ENCODE measurements around the gene LRRC14B. TPM values are rescaled to one million over a fixed set of nuclear protein-coding genes. Genes with fewer than 3 reads are reported as not detected.

LRRC14B gene
- total and polyA plus RNA-seq, 2 donors: 0.58 TPM; not detected in 1

DNA sequence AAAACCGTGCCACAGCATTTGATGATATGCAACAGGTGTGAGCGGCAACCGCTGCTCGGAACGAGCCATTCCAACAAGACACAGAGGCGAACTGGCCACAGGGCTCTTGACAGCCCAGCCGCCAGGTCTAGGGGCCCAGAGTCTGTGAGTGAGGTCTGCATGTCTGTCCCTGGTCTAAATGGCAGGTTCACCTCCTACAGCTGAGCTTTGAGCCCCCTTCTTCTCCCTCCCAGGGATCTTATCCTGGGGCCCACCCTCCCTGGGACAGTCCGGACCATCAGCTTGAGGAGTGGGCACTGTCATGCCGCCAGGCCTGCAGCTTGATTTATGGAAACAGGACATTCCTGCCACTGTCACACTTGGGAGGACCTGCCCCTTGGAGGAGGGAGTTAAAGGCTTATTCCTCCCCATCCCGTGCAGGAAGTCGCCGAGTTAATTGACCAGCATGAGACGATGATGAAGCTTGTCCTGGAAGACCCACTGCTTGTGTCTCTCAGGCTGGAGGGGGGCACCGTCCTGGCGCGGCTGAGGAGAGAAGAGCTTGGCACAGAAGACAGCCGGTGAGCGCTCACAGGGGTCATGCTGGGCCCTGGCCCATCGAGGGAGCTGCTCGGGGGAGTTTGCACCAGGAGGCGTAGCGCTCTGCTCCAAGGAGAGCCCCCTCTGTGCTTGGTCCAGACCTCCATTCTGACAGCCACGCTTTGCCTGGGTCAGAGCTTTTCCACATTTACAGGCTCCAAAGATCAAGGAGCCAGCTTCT lies 35.5 kb upstream of the LRRC14B start:
- H3K36me3 ChIP-seq (ENCODE audit: insufficient read depth): no peaks in the 10 kb centered on the region
- no peak for DNase-seq (ENCODE audit: extremely low spot score)
- no peaks in the 10 kb centered on the region for H3K4me1 ChIP-seq (ENCODE audit: insufficient read depth)
- H3K27ac ChIP-seq (ENCODE audit: low read depth): no peak overlapping the region
- no peak overlapping the region for H3K4me3 ChIP-seq (ENCODE audit: low read depth, low read length)
- 80% methylated on average over 23 of the region's 23 CpGs for WGBS

DNA sequence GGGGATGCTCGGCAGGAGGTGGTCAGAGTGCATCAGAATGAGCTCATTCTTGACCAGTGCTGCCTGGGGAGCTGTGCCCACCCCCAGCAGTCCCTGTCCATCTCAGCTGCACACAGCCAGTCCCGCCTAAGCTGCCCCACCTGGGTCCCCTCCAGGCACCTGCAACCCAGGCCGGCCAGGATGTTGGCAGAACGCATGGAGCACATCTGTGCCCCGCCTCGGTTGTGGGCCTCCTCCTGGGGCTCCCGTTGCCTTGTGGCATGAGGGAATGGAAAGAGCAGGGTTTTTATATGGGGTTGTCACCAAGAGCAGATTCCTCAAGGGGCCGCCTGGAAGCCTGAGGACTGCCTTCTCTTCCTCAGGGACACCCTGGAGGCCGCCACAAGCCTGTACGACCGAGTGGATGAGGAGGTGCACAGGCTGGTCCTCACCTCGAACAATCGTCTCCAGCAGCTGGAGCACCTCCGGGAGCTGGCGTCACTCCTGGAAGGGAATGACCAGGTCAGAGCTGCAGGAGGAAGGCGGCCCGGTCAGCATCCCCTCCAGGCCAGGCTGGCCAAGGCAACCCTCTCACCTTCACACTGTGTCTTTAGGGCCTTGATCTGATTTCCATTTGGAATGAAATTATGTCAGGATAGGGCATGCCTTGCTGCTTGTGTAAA lies 34.8 kb upstream of the LRRC14B start:
- H3K4me1 ChIP-seq (ENCODE audit: insufficient read depth): no peaks in the 10 kb centered on the region

DNA sequence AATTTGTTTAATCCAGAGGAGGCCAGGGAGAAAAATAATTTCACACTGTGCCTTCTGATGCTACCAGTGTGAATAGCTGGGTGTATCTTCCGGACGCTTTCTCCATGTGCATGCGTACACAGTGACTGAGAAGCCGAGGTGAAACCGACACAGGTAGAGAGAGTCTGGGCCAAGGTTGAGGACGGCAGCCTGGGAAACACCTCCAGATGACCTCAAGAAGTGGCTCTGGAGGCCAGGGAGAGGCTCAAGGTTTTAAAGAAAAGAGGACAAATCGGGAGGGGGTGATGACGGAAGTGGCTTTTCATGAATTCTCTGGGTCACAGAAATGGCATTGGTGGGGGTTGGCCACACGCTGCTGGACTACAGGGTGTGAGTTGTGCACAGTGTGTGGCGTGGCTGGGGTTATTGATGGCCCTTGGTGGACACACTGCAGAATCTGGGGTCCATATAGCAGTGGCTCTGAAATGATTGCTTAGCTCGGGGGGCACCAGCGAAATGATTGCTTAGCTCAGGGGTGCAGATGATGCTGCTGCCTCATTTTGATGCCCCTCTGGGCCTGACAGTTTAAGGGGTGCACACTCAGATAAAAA lies 34.1 kb upstream of the LRRC14B start:
- Histone ChIP-seq H3K27ac (ENCODE audit: low read depth) (no peak overlapping the region), H3K4me3 (ENCODE audit: low read depth, low read length) (no peak overlapping the region), H3K36me3 (ENCODE audit: insufficient read depth) (no peaks in the 10 kb centered on the region), H3K4me1 (ENCODE audit: insufficient read depth) (no peaks in the 10 kb centered on the region)
- no peak for DNase-seq (ENCODE audit: extremely low spot score)
- 95% methylated on average over 12 of the region's 12 CpGs for WGBS

More for the DNA sequence above, 34.8 kb upstream of the LRRC14B start:
- H3K27ac ChIP-seq (ENCODE audit: low read depth): no peak overlapping the region
- WGBS: 89% methylated on average over 17 of the region's 17 CpGs
- H3K36me3 ChIP-seq (ENCODE audit: insufficient read depth): no peaks in the 10 kb centered on the region
- DNase-seq (ENCODE audit: extremely low spot score): no peak
- no peak overlapping the region for H3K4me3 ChIP-seq (ENCODE audit: low read depth, low read length)

DNA sequence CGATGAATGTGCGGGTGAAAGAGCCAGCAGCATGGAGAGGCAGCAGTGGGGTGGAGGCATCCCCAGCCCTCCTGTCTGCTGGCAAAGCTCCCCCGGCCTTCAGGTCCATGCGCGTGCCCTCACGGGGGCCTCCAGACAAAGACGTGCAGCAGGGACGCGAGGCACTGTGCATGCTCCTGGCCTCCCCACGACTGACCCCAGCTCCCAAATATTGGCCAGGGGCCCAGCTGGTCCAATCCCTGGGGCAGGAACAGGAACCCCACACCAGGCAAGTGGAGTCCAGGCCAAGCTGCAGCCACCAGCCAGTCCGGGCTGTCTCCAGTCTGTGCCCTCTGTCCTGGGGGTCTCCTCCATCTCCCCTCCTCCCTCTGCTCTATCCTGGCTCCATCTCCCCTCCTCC lies 33.5 kb upstream of the LRRC14B start:
- Histone ChIP-seq H3K4me3 (ENCODE audit: low read depth, low read length) (no peak overlapping the region), H3K36me3 (ENCODE audit: insufficient read depth) (no peaks in the 10 kb centered on the region), H3K4me1 (ENCODE audit: insufficient read depth) (no peaks in the 10 kb centered on the region), H3K27ac (ENCODE audit: low read depth) (no peak overlapping the region)
- DNase-seq (ENCODE audit: extremely low spot score): no peak
- WGBS: 81% methylated on average over 11 of the region's 11 CpGs

DNA sequence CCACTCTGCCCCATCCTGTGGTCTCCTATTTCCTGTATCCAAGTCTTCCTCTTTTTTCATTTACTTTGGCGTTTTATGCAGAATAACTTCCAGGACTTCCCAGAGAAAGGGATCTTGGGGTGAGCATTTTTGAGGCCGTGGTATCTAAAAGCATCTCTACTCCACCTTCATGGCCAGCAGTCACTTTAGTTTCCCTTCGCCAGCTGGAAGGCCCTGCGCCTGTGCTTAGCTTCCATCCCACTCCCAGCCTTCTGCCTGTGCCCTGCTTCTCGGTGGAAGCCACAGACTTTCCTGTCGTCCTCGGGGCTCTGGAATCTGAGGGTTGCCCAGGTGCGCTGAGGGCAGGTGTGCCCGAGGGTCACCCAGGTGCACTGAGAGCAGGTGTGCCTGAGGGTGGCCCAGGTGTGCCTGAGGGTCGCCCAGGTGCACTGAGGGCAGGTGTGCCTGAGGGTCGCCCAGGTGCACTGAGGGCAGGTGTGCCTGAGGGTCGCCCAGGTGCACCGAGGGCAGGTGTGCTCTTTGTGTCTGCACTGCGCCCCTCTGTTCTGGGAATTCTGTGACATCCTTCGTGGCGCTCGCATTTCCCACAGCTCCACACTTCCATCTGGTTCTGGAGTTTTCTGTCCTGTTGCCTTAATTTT lies 32.4 kb upstream of the LRRC14B start:
- Histone ChIP-seq H3K36me3 (ENCODE audit: insufficient read depth) (no peaks in the 10 kb centered on the region), H3K27ac (ENCODE audit: low read depth) (no peak overlapping the region), H3K4me1 (ENCODE audit: insufficient read depth) (no peaks in the 10 kb centered on the region), H3K4me3 (ENCODE audit: low read depth, low read length) (no peak overlapping the region)
- WGBS: 84% methylated on average over 17 of the region's 17 CpGs
- DNase-seq (ENCODE audit: extremely low spot score): no peak

DNA sequence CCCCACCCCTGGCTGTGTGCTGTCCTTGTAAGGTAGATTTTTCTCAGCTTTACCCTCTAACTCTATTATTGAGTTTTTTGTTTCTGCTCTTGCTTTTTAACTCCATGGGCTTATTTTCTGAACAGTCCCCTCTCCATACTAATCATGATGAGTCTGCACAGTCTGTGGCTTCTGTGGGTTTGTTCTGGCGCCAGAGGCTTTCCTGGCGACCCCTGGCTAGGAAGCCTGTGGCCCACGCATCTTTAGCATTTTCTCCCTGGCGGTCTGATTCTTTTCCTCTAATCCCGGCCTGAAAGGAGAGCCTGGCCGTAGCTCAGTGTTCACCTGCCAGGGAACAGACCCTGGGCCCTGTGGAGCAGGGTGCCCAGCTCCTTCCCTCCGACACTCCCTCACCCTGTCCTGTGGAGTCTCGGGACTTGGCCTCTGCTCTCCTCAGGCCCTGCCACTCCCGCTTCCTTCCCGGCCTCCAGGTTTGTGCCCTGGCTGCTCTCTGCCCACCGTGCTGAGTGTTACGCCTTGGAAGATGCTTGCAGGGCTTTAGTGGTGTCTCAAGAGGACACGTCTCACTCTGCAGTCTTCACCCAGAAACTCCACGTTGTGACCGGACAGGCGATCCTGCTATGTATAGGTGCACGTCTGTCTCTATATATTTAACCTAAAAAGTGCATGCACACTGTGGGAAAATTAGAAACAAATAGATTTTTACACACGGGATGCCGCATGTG lies 31.7 kb upstream of the LRRC14B start:
- 79% methylated on average over 19 of the region's 19 CpGs for WGBS
- no peak for DNase-seq (ENCODE audit: extremely low spot score)

DNA sequence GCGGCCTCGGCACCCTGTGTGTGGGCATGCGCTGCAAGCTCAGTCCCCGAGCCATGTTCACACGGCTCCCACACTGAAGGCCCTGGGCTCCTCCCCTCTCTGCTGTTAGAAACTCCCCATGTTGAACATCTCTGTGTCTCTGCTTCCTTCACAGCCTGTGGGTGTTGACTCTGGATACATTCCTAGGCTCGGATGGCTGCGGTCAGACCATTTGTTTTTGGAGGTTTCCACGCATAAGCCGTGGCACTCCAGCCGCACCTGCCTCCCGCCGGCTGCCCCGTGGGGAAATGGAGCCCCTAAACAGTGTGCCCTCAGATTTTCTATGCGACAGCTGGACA lies 31.2 kb upstream of the LRRC14B start:
- no peak for DNase-seq (ENCODE audit: extremely low spot score)
- Histone ChIP-seq H3K4me3 (ENCODE audit: low read depth, low read length) (no peak overlapping the region), H3K36me3 (ENCODE audit: insufficient read depth) (no peaks in the 10 kb centered on the region), H3K27ac (ENCODE audit: low read depth) (no peak overlapping the region), H3K4me1 (ENCODE audit: insufficient read depth) (no peaks in the 10 kb centered on the region)
- WGBS: 82% methylated on average over 14 of the region's 14 CpGs

More for the DNA sequence above, 31.7 kb upstream of the LRRC14B start:
- no peaks in the 10 kb centered on the region for H3K4me1 ChIP-seq (ENCODE audit: insufficient read depth)
- no peak overlapping the region for H3K27ac ChIP-seq (ENCODE audit: low read depth)
- H3K4me3 ChIP-seq (ENCODE audit: low read depth, low read length): no peak overlapping the region
- H3K36me3 ChIP-seq (ENCODE audit: insufficient read depth): no peaks in the 10 kb centered on the region

DNA sequence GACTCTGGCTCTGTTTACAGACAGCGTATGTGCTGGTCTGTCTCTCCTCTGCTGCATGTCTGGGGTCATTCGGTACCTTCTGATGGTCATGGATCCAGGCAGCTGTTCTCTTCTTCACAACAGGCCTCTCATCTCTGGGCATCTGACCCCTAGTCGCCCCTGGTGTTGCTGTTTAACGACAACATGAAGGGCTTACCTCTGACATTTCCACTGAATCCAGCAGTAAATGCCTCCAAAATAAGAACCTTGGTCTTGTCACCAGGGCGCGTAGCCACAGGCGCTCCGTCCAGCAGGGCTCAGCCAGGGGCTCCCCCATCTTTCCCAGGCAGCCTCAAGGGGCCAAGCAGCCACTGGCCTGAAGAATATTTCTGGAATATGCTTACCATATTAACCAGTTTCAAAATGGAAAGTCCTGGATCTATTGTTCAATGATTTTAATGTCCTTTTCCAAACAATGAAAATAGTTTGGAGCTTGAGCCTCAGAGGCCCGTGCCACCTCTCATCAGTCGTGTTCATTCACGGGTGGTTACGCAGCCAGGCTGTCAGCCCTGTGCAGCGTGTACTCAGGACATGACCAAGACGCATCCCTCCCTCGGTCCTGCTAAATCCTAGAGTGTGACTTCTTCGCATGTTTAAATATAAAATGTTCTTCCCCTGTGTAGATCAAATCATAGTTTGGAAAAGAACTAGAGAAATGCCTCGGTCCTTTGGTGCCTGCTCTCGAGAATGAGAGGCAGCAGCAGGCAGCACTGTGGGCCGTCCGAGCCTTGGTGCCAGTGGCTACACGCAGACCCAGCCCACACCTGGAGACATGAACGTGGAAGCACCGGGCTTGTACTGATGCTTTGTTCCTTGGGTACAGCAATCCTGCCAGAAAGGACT lies 30.1 kb upstream of the LRRC14B start:
- Histone ChIP-seq H3K36me3 (ENCODE audit: insufficient read depth) (no peaks in the 10 kb centered on the region), H3K4me1 (ENCODE audit: insufficient read depth) (no peaks in the 10 kb centered on the region), H3K4me3 (ENCODE audit: low read depth, low read length) (no peak overlapping the region), H3K27ac (ENCODE audit: low read depth) (no peak overlapping the region)
- 86% methylated on average over 23 of the region's 23 CpGs for WGBS
- no peak for DNase-seq (ENCODE audit: extremely low spot score)

DNA sequence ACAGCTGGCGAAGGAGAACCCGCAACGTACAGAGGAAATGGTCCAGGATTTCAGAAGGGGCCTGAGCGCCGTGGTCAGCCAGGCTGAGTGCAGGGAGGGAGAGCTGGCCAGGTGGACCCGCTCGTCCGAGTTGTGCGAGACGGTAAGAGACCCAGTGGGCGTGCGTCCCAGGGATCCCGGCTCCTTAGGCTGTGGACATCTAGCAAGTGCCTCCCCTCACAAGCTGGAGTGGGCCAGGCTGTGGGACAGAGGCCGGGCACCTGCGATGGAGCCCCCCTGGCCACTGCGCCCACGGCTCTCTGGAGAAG lies 29.5 kb upstream of the LRRC14B start:
- Histone ChIP-seq H3K36me3 (ENCODE audit: insufficient read depth) (no peaks in the 10 kb centered on the region), H3K4me3 (ENCODE audit: low read depth, low read length) (no peak overlapping the region), H3K27ac (ENCODE audit: low read depth) (no peak overlapping the region), H3K4me1 (ENCODE audit: insufficient read depth) (no peaks in the 10 kb centered on the region)
- 91% methylated on average over 17 of the region's 17 CpGs for WGBS
- DNase-seq (ENCODE audit: extremely low spot score): no peak

DNA sequence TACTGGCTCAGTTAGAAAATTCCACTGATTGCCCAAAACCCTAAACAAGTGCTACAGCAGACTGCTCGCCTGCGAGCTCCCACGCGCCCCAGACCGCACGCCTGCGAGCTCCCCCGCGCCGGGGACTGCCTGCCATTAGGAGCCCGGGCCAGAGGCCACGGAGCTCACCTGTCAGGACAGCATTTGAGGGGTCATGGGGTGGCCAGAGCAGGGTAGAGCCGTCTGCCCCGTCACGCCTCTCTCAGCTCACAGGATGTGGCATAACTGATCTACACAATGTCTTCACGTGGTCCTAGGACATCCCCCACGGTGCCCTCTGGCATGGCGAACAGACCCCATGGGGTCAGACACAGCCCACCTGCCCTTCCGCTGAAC lies 29.1 kb upstream of the LRRC14B start:
- DNase-seq (ENCODE audit: extremely low spot score): no peak
- no peaks in the 10 kb centered on the region for H3K36me3 ChIP-seq (ENCODE audit: insufficient read depth)
- 89% methylated on average over 19 of the region's 19 CpGs for WGBS
- H3K27ac ChIP-seq (ENCODE audit: low read depth): no peak overlapping the region
- no peak overlapping the region for H3K4me3 ChIP-seq (ENCODE audit: low read depth, low read length)
- no peaks in the 10 kb centered on the region for H3K4me1 ChIP-seq (ENCODE audit: insufficient read depth)

DNA sequence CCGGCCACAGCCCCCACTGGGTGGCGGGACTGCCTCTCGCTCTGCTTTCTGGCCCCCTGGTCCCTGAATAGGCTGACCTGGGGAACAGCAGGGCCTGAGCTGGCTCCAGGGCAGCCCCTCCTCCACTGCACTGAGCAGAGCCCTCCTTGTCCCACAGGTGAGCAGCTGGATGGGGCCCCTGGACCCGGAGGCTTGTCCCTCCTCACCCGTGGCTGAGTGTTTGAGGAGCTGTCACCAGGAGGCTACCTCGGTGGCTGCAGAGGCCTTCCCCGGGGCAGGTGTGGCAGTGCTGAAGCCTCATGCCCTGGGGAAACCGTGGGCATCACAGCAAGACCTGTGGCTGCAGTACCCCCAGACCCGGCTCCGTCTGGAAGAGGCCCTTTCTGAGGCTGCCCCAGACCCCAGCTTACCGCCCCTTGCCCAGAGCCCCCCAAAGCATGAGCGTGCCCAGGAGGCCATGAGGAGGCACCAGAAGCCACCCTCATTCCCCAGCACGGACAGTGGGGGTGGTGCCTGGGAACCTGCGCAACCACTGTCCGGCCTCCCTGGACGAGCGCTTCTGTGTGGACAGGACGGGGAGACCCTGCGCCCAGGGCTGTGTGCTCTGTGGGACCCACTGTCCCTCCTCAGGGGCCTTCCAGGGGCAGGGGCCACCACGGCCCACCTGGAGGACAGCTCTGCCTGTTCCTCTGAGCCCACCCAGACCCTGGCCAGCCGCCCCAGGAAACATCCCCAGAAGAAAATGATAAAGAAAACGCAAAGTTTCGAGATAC lies 28.5 kb upstream of the LRRC14B start:
- Histone ChIP-seq H3K4me1 (ENCODE audit: insufficient read depth) (no peaks in the 10 kb centered on the region), H3K4me3 (ENCODE audit: low read depth, low read length) (no peak overlapping the region), H3K27ac (ENCODE audit: low read depth) (no peak overlapping the region), H3K36me3 (ENCODE audit: insufficient read depth) (no peaks in the 10 kb centered on the region)
- DNase-seq (ENCODE audit: extremely low spot score): no peak
- 83% methylated on average over 23 of the region's 23 CpGs for WGBS

DNA sequence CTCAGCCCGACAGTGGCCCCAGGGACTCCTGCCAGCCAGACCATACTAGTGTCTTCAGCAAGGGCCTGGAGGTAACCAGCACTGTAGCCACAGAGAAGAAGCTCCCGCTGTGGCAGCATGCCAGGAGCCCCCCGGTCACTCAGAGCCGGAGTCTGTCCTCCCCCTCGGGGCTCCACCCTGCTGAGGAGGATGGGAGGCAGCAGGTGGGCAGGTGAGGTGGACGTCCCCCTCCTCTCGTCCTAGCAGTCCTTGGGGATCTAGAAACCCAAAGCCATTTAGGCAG lies 28.0 kb upstream of the LRRC14B start:
- Histone ChIP-seq H3K4me3 (ENCODE audit: low read depth, low read length) (no peak overlapping the region), H3K36me3 (ENCODE audit: insufficient read depth) (no peaks in the 10 kb centered on the region), H3K27ac (ENCODE audit: low read depth) (no peak overlapping the region), H3K4me1 (ENCODE audit: insufficient read depth) (no peaks in the 10 kb centered on the region)
- no peak for DNase-seq (ENCODE audit: extremely low spot score)
- 87% methylated on average over 7 of the region's 7 CpGs for WGBS
